Muscle layer of colon (tissue), 2 donors: ENCODE measurements around the gene FA2H.
"Not testable (repeated sequence)": the region's sequence is repeated elsewhere in the genome, so short reads cannot be mapped to it uniquely, and the experiment has no call there.

ENCODE experiments used
- H3K27ac ChIP-seq: one replicate; pipeline ENCODE4 v1.7.0; 2013; ENCODE audit warnings: low read depth, mild to moderate bottlenecking, low read length, moderate library complexity
- H3K27me3 ChIP-seq, 2 donors: one replicate each; pipeline ENCODE4 v1.7.0; 2013; ENCODE audit warnings: low read length in 2 of 2, mild to moderate bottlenecking in 2 of 2; ENCODE audit not compliant: insufficient read depth in 2 of 2, control insufficient read depth in 1 of 2
- H3K36me3 ChIP-seq: one replicate; pipeline ENCODE4 v1.7.0; 2013; ENCODE audit warnings: mild to moderate bottlenecking, low read length; ENCODE audit not compliant: insufficient read depth
- H3K4me1 ChIP-seq: one replicate; pipeline ENCODE4 v1.7.0; 2013; ENCODE audit warnings: mild to moderate bottlenecking, low read length; ENCODE audit not compliant: insufficient read depth
- H3K4me3 ChIP-seq, 2 donors: one replicate each; pipeline ENCODE4 v1.7.0; 2013; ENCODE audit warnings: low read length in 2 of 2, low read depth in 1 of 2, mild to moderate bottlenecking in 1 of 2, moderate library complexity in 1 of 2
- H3K9ac ChIP-seq: one replicate; pipeline ENCODE4 v1.7.0; 2013; ENCODE audit warnings: low read length
- H3K9me3 ChIP-seq: one replicate; pipeline ENCODE4 v1.7.0; 2013; ENCODE audit warnings: mild to moderate bottlenecking, low read length
- donor health status: abdominal sarcoma.
- donor health status: Adenocarcinoma of cecum.

The FA2H gene

GRCh38 chr16:74792225-74792624 is 17.6 kb upstream of the FA2H start:
- Histone ChIP-seq H3K9me3 (no peaks in the 10 kb centered on the region), H3K9ac (no peak overlapping the region), H3K27ac (no peak overlapping the region), H3K4me3 (no peak overlapping the region), H3K4me1 (no peaks in the 10 kb centered on the region), H3K27me3 (no peaks in the 10 kb centered on the region), H3K36me3 (no peaks in the 10 kb centered on the region)

DNA sequence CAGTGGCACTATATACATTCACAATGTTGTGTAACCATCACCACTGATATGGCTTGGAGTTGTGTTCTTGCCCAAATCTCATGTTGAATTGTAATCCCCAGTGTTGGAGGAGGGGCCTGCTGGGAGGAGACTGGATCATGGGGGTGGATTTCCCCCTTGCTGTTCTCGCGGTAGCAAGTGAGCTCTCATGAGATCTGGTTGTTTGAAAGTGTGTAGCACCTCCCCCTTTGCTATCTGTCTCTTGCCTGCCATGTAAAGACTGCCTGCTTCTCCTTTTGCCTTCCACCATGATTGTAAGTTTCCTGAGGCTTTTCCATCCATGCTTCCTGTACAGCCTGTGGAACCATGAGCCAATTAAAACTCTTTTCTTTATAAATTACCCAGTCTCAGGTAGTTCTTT is 17.1 kb upstream of the FA2H start:
- H3K27ac ChIP-seq, H3K4me3 ChIP-seq, H3K36me3 ChIP-seq, H3K9ac ChIP-seq, H3K4me1 ChIP-seq, H3K27me3 ChIP-seq, H3K9me3 ChIP-seq: not testable (repeated sequence)

DNA sequence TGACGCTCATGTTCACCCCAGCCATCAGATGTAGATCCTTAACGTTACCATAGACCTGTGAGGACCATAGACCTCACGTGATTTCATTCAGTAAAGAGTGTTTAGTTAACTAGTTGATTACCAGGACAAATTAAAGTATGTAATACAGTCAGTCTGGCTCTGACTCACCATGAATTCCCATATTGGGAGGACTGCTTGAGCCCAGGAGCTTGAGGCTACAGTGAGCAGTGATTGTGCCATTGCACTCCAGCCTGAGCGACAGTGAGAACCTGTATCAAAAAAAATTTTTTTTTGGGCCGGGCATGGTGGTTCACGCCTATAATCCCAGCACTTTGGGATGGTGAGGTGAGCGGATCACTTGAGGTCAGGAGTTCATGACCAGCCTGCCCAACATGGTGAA is 13.5 kb upstream of the FA2H start:
- H3K27me3 ChIP-seq, result no peaks in the 10 kb centered on the region
- H3K9ac ChIP-seq, result no peak overlapping the region
- H3K4me3 ChIP-seq, result no peak overlapping the region
- H3K27ac ChIP-seq, result no peak overlapping the region
- H3K4me1 ChIP-seq, result no peaks in the 10 kb centered on the region
- H3K9me3 ChIP-seq, result no peaks in the 10 kb centered on the region
- no peaks in the 10 kb centered on the region for H3K36me3 ChIP-seq

DNA sequence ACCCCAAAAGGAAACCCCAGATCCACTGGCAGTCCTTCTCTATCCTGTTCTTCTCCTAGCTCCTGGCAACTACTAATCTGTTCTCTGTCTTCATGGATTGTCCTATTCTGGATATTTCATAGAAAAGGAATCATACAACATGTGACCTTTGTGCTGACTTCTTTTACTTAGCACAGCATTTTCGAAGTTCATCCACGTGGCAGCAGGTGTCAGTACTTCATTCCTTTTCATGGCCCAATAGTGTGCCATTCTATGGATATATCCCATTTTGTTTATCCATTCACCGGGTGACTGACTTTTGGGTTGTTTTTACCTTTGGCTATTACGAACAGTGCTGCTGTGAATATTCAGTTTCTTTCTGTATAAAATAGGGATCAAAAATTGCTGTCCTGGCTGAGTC is 10.4 kb upstream of the FA2H start:
- Histone ChIP-seq H3K27ac (no peak overlapping the region), H3K4me3 (no peak overlapping the region), H3K27me3 (no peaks in the 10 kb centered on the region), H3K36me3 (no peaks in the 10 kb centered on the region), H3K9me3 (no peaks in the 10 kb centered on the region), H3K9ac (no peak overlapping the region), H3K4me1 (no peaks in the 10 kb centered on the region)

DNA sequence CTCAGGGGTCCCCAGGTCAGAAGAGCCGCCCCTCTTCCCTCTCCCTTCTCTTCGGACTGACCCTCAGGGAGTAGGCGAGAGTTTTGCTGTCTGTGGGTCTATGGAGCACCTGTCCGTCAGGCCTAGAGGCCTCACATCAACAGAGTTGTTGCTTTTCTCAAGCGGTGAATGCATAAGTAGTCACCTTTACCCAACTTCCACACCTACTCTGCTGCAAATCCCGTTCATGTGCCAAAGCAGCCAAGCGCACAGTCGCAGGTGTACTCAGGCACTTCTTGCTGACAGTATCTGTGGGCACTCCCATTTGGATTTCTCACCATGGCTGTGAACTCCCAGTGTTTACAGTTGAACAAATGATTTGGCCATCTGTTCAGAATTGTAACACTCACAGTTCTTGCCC is 4.0 kb upstream of the FA2H start:
- Histone ChIP-seq H3K27me3 (peaks cover 0 to 15% of the 10 kb centered on the region in 2 donors), H3K36me3 (no peaks in the 10 kb centered on the region), H3K4me3 (no peak overlapping the region), H3K9ac (no peak overlapping the region), H3K9me3 (no peaks in the 10 kb centered on the region), H3K27ac (no peak overlapping the region), H3K4me1 (peaks cover 7% of the 10 kb centered on the region)

DNA sequence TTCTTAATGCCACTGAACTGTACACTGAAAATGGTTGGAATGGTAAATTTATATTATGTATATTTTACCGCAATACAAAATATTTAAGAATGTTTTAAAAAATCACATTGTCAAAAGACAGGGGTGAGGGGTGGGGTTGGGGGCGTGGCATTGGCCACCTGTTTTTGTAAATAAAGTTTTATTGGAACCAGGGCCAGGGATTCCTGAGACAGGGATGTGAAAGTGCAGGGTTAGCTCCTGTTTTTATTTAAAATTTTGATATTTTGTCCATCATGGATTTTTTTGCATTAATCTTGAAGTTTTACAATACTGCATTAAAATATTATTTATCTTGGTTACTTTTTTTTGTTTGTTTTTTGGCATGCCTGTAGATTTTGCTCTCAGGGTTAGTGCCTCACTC is 2.3 kb upstream of the FA2H start:
- H3K4me1 ChIP-seq, result peaks cover 7% of the 10 kb centered on the region
- H3K9ac ChIP-seq, result no peak overlapping the region
- H3K27ac ChIP-seq, result no peak overlapping the region
- peaks cover 0 to 15% of the 10 kb centered on the region in 2 donors for H3K27me3 ChIP-seq
- no peak overlapping the region for H3K4me3 ChIP-seq
- H3K9me3 ChIP-seq, result no peaks in the 10 kb centered on the region
- H3K36me3 ChIP-seq, result no peaks in the 10 kb centered on the region

GRCh38 chr16:74775255-74775654 is 635 bp upstream of the FA2H start:
- Histone ChIP-seq H3K36me3 (no peaks in the 10 kb centered on the region), H3K27me3 (peaks cover 0 to 15% of the 10 kb centered on the region in 2 donors), H3K9ac (no peak overlapping the region), H3K4me3 (peak overlapping the region in 1 of 2 donors; percentile 35), H3K9me3 (no peaks in the 10 kb centered on the region), H3K27ac (no peak overlapping the region), H3K4me1 (peaks cover 7% of the 10 kb centered on the region)

DNA sequence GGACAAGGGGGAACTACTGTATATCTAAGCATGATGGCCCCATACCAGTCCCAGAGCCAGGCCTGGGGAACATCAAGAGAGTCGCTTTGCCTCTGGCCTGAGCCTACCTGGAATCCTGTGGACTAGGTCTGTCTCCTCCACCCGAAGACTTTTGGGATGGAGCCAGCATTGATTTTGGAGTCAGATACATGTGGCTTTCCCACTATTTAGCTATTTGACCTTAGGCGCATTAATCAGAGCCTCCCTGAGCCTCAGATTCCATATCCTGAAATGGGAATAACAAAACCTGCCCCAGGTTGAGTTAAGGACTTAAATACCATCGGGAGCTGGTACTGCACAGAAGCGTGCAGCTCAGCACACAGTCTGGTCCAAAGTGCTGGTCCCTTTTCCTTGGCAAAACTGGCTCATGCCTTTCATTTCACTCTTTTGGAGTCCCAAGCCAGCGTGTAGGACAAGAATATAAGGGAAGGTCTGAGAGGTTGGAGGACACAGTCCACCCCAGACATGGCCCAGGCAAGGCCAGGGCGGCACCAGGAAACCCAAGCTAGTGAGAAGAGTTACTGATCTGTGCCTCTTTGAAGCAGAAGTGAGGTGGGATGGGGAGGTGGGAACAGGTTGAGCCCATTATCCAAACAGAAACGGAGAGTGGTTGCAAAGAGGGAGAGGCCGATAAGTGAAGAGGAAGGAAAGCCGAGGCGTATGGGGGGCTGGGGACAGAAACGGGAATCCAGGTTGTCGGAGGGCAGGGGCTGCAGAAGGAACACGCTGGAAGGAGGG is 986 bp downstream of the FA2H start:
- Histone ChIP-seq H3K27me3 (peaks cover 0 to 15% of the 10 kb centered on the region in 2 donors), H3K27ac (no peak overlapping the region), H3K9ac (no peak overlapping the region), H3K4me3 (peak overlapping the region in 1 of 2 donors; percentile 35), H3K36me3 (no peaks in the 10 kb centered on the region), H3K9me3 (no peaks in the 10 kb centered on the region), H3K4me1 (peaks cover 7% of the 10 kb centered on the region)

- peaks cover 7% of the 10 kb centered on the region for H3K4me1 ChIP-seq
- H3K27ac ChIP-seq, result no peak overlapping the region
- peaks cover 0 to 15% of the 10 kb centered on the region in 2 donors for H3K27me3 ChIP-seq
- H3K9me3 ChIP-seq, result no peaks in the 10 kb centered on the region
- H3K9ac ChIP-seq, result no peak overlapping the region
- no peaks in the 10 kb centered on the region for H3K36me3 ChIP-seq
- no peak overlapping the region for H3K4me3 ChIP-seq
These were observed 2.8 kb downstream of the FA2H start for GRCh38 chr16:74771656-74772315.

DNA sequence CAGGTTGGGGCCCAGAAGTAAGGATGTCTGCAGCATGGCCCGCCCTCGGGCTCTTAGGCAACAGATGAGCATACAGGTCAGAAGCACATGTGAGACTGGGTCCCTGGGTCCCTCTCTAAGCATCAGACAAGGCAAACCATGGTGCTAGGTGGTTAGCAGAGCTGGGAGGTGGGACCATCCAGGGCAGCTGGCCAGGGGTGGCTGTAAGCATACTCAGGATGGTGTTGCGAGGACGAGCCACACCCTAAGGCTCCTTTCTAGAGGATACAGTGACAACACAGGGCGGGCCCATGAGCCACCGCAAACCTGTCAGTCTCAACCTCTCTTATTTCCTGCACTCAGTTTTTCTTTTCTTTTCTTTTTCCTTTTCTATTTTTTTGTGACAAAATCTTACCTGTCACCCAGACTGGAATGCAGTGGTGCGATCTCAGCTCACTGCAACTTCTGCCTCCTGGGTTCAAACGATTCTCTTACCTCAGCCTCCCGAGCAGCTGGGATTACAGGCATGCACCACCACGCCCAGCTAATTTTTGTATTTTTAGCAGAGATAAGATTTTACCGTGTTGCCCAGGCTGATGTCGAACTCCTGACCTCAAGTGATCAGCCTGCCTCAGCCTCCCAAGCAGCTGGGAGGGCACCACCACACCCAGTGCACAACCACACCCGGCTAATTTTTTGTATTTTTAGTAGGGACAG is 3.6 kb downstream of the FA2H start:
- Histone ChIP-seq H3K27ac (no peak overlapping the region), H3K27me3 (peaks cover 0 to 19% of the 10 kb centered on the region in 2 donors), H3K9ac (no peak overlapping the region), H3K4me3 (no peak overlapping the region), H3K4me1 (peaks cover 7% of the 10 kb centered on the region), H3K9me3 (no peaks in the 10 kb centered on the region), H3K36me3 (no peaks in the 10 kb centered on the region)

DNA sequence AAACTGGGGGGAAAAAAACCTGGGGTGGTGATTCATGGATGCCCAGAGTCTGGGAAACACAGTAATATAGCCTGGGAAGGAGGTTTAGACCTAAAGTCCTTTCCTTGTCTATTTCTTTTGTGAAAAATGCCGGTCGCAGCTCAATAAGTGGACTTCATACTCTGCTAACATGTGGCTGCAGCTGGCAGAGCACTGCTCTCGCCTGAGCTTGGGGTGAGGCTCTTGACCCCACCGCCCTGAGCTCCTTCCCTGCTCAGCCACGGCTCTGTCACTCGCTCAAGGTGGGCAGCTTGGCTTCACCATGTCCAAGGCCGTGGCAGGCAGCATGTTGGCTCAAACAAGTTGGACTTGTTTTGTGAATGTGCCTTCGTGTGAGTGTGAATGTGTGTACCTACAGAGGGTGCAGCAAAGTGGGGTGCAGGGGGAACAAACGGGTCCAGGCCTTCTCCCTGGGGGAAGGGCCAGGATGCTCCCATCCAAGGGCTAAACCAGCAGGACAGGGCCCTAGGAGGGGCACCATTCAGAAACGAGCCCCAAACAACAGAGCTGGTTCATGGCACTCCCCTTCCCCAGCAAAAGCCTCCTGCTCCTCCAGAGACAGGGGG is 4.9 kb downstream of the FA2H start:
- Histone ChIP-seq H3K4me3 (no peak overlapping the region), H3K4me1 (peaks cover 4% of the 10 kb centered on the region), H3K36me3 (no peaks in the 10 kb centered on the region), H3K9ac (no peak overlapping the region), H3K9me3 (no peaks in the 10 kb centered on the region), H3K27me3 (peaks cover 0 to 13% of the 10 kb centered on the region in 2 donors), H3K27ac (no peak overlapping the region)
